Mammary epithelial cell (primary cell): Measurements from ENCODE around the gene ABLIM3.

ENCODE experiments used
- EZH2 ChIP-seq: IDR thresholded peaks from 2 replicates; pipeline ENCODE4 v1.6.1; 2012; ENCODE audit warnings: low read length, inconsistent platforms, borderline replicate concordance
- TF ChIP-seq, protein P1 (sequence below), 2 donors: IDR thresholded peaks in 1 of 2; conservative IDR thresholded peaks in 1 of 2; 2 replicates each; pipeline ENCODE4 v1.5.1; 2011 to 2012; ENCODE audit warnings: inconsistent platforms in 2 of 2, low read length in 2 of 2, mild to moderate bottlenecking in 2 of 2, control low read depth in 1 of 2, low read depth in 1 of 2; ENCODE audit not compliant: insufficient read depth in 1 of 2; ENCODE audit errors: extremely low read depth in 1 of 2

DNA sequence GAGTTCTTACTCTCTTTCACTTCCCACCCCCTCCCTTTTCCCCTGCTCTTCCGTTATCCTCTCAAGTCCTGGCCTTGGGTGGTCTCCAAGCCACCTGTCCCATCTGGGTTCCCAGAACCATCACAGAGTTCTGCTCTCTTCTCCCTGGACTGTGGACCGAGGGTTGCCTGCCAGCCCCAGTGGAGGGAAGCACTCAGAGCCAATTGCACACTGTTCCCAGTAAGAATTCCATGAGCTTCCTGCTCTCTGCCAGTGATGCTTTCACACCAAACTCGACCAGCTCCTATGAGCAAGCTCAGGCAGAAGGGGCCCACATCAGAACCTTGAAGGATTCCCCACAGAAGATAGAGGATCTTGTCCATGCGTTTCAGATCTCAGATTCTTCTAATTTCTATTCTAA is 110.3 kb downstream of the ABLIM3 start:
- TF ChIP-seq, protein P1, sequence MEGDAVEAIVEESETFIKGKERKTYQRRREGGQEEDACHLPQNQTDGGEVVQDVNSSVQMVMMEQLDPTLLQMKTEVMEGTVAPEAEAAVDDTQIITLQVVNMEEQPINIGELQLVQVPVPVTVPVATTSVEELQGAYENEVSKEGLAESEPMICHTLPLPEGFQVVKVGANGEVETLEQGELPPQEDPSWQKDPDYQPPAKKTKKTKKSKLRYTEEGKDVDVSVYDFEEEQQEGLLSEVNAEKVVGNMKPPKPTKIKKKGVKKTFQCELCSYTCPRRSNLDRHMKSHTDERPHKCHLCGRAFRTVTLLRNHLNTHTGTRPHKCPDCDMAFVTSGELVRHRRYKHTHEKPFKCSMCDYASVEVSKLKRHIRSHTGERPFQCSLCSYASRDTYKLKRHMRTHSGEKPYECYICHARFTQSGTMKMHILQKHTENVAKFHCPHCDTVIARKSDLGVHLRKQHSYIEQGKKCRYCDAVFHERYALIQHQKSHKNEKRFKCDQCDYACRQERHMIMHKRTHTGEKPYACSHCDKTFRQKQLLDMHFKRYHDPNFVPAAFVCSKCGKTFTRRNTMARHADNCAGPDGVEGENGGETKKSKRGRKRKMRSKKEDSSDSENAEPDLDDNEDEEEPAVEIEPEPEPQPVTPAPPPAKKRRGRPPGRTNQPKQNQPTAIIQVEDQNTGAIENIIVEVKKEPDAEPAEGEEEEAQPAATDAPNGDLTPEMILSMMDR (conservative IDR thresholded peaks at IDR 0.05 in 1 of 2, IDR thresholded peaks at IDR 0.05 in 1 of 2; ENCODE audit: extremely low read depth in 1 of 2, insufficient read depth in 1 of 2, low read depth in 1 of 2, low read length in 2 of 2), result no peak
- no peak for TF ChIP-seq EZH2
